ENCODE data around the gene PI16.
"Not testable (repeated sequence)": the region's sequence is repeated elsewhere in the genome, so short reads cannot be mapped to it uniquely, and the experiment has no call there.

Gene PI16

GRCh38 chr6:36927691-36928546 lies 26.6 kb upstream of the PI16 start:
- DNase-seq (ENCODE audit: low read depth in 2 of 3, low spot score in 1 of 3): no peak

- no peak for DNase-seq (ENCODE audit: low read depth in 2 of 3, low spot score in 1 of 3)
These were observed 26.0 kb upstream of the PI16 start for GRCh38 chr6:36928547-36928918.

- DNase-seq (ENCODE audit: low read depth in 2 of 3, low spot score in 1 of 3): no peak
These were observed 25.4 kb upstream of the PI16 start for GRCh38 chr6:36929152-36929551.

- DNase-seq (ENCODE audit: low read depth in 2 of 3, low spot score in 1 of 3): no peak
These were observed 24.9 kb upstream of the PI16 start for GRCh38 chr6:36929607-36930006.

- DNase-seq (ENCODE audit: low read depth in 2 of 3, low spot score in 1 of 3): no peak
These were observed 24.1 kb upstream of the PI16 start for GRCh38 chr6:36930483-36930882.

GRCh38 chr6:36933102-36933501 lies 21.4 kb upstream of the PI16 start:
- DNase-seq (ENCODE audit: low read depth in 2 of 3, low spot score in 1 of 3): no peak

- no peak for DNase-seq (ENCODE audit: low read depth in 2 of 3, low spot score in 1 of 3)
These were observed 21.0 kb upstream of the PI16 start for GRCh38 chr6:36933519-36933918.

- no peak for DNase-seq (ENCODE audit: low read depth in 2 of 3, low spot score in 1 of 3)
These were observed 19.6 kb upstream of the PI16 start for GRCh38 chr6:36934901-36935300.

- DNase-seq (ENCODE audit: low read depth in 2 of 3, low spot score in 1 of 3): no peak
These were observed 17.7 kb upstream of the PI16 start for GRCh38 chr6:36936824-36937223.

- no peak for DNase-seq (ENCODE audit: low read depth in 2 of 3, low spot score in 1 of 3)
These were observed 16.6 kb upstream of the PI16 start for GRCh38 chr6:36937896-36938295.

- DNase-seq (ENCODE audit: low read depth in 2 of 3, low spot score in 1 of 3): no peak
These were observed 16.0 kb upstream of the PI16 start for GRCh38 chr6:36938536-36938935.

GRCh38 chr6:36939005-36939404 lies 15.5 kb upstream of the PI16 start:
- not testable (repeated sequence) for DNase-seq (ENCODE audit: low read depth in 2 of 3, low spot score in 1 of 3)

GRCh38 chr6:36940027-36940426 lies 14.5 kb upstream of the PI16 start:
- no peak for DNase-seq (ENCODE audit: low read depth in 2 of 3, low spot score in 1 of 3)

- DNase-seq (ENCODE audit: low read depth in 2 of 3, low spot score in 1 of 3): not testable (repeated sequence)
These were observed 13.0 kb upstream of the PI16 start for GRCh38 chr6:36941561-36941960.

GRCh38 chr6:36942329-36942728 lies 12.2 kb upstream of the PI16 start:
- not testable (repeated sequence) for DNase-seq (ENCODE audit: low read depth in 2 of 3, low spot score in 1 of 3)

- no peak for DNase-seq (ENCODE audit: low read depth in 2 of 3, low spot score in 1 of 3)
These were observed 9.9 kb upstream of the PI16 start for GRCh38 chr6:36944650-36945049.

GRCh38 chr6:36945301-36945700 lies 9.2 kb upstream of the PI16 start:
- DNase-seq (ENCODE audit: low read depth in 2 of 3, low spot score in 1 of 3): no peak

- no peak for DNase-seq (ENCODE audit: low read depth in 2 of 3, low spot score in 1 of 3)
These were observed 8.0 kb upstream of the PI16 start for GRCh38 chr6:36946526-36946925.

GRCh38 chr6:36947570-36948351 lies 6.8 kb upstream of the PI16 start:
- DNase-seq (ENCODE audit: low read depth in 2 of 3, low spot score in 1 of 3): no peak

- DNase-seq (ENCODE audit: low read depth in 2 of 3, low spot score in 1 of 3): not testable (repeated sequence)
These were observed 5.5 kb upstream of the PI16 start for GRCh38 chr6:36949076-36949475.

GRCh38 chr6:36949636-36950035 lies 4.9 kb upstream of the PI16 start:
- no peak for DNase-seq (ENCODE audit: low read depth in 2 of 3, low spot score in 1 of 3)

- no peak for DNase-seq (ENCODE audit: low read depth in 2 of 3, low spot score in 1 of 3)
These were observed 642 bp upstream of the PI16 start for GRCh38 chr6:36953931-36954261.

- DNase-seq (ENCODE audit: low read depth in 2 of 3, low spot score in 1 of 3): no peak
These were observed 598 bp downstream of the PI16 start for GRCh38 chr6:36955136-36955535.
